B cell (primary cell): ENCODE results near the gene LRCH3. TPM values are rescaled to one million over a fixed set of nuclear protein-coding genes. Genes with fewer than 3 reads are reported as not detected.

ENCODE experiments used
- ATAC-seq: fragments of 200-7000 bp; cut with Tn5 transposase; one replicate; pipeline ENCODE4 v1.10.0; 2021; ENCODE audit warnings: low read depth, mild to moderate bottlenecking, moderate number of reproducible peaks, moderate library complexity
- CTCF ChIA-PET: fragments of 350-600 bp; sonication (Branson Sonifier 250); formaldehyde crosslinking; loops from one replicate; lab custom pipeline; 2021; ENCODE audit warnings: antibody characterized with exemption, inconsistent platforms; lab: Charles Lee
- POLR2A ChIA-PET: fragments of 350-600 bp; sonication (Branson Sonifier 250); formaldehyde crosslinking; loops from one replicate; lab custom pipeline; 2021; ENCODE audit warnings: antibody characterized with exemption; lab: Charles Lee
- DNase-seq: peaks from one replicate; pipeline ENCODE4 v3.0.0; 2013
- H2AFZ ChIP-seq: 2 replicates; pipeline ENCODE4 v1.6.1; 2012; ENCODE audit warnings: mild to moderate bottlenecking, low read depth, low read length; ENCODE audit not compliant: insufficient read depth, poor library complexity, severe bottlenecking
- H3K27ac ChIP-seq, 2 donors: 1 replicate in 1 of 2; 2 replicates in 1 of 2; pipeline ENCODE4 v1.5.1; 2012 to 2013; ENCODE audit warnings: low read length in 2 of 2, mild to moderate bottlenecking in 2 of 2, moderate library complexity in 1 of 2
- H3K27me3 ChIP-seq, 4 experiments: fragments of 200-600 bp in 1 of 4; sonication (generic) in 1 of 4; replicated peaks in 1 of 4; 1 replicate in 2 of 4; 2 replicates in 2 of 4; pipeline versions ENCODE4 v1.6.1 to v1.7.0; 2013 to 2016; ENCODE audit warnings: low read length in 3 of 4, mild to moderate bottlenecking in 2 of 4, mixed read lengths in 1 of 4, moderate library complexity in 1 of 4; ENCODE audit not compliant: insufficient read depth in 4 of 4, control insufficient read depth in 3 of 4; ENCODE audit errors: control extremely low read depth in 1 of 4
- H3K36me3 ChIP-seq, 2 experiments: replicated peaks in 1 of 2; 1 replicate in 1 of 2; 2 replicates in 1 of 2; pipeline versions ENCODE4 v1.6.1 to v1.7.1; 2013; ENCODE audit warnings: low read length in 1 of 2; ENCODE audit not compliant: insufficient read depth in 2 of 2, control insufficient read depth in 1 of 2; ENCODE audit errors: control extremely low read depth in 1 of 2, extremely low read depth in 1 of 2
- H3K4me1 ChIP-seq, 2 donors: fragments of 200-600 bp in 1 of 2; sonication (generic) in 1 of 2; 1 replicate in 1 of 2; 2 replicates in 1 of 2; pipeline versions ENCODE4 v1.5.1 to v1.6.1; 2013 to 2017; ENCODE audit warnings: low read length in 2 of 2; ENCODE audit not compliant: control insufficient read depth in 2 of 2, insufficient read depth in 2 of 2
- H3K4me2 ChIP-seq: replicated peaks from 2 replicates; pipeline ENCODE3; 2012; ENCODE audit warnings: mild to moderate bottlenecking, low read depth, low read length; ENCODE audit not compliant: poor library complexity, severe bottlenecking
- H3K4me3 ChIP-seq, 5 experiments: fragments of 200-600 bp in 1 of 5; sonication (generic) in 1 of 5; 1 replicate in 3 of 5; 2 replicates in 2 of 5; pipeline versions ENCODE4 v1.5.1 to v1.7.0; 2011 to 2016; ENCODE audit warnings: low read length in 4 of 5, mild to moderate bottlenecking in 4 of 5, low read depth in 2 of 5, control low read depth in 1 of 5, moderate library complexity in 1 of 5; ENCODE audit not compliant: insufficient read depth in 1 of 5; ENCODE audit errors: control extremely low read depth in 1 of 5, extremely low read depth in 1 of 5
- H3K79me2 ChIP-seq: fragments of 200-600 bp; sonication (generic); one replicate; pipeline ENCODE4 v1.6.0; 2016; ENCODE audit warnings: low read length; ENCODE audit not compliant: control insufficient read depth, insufficient read depth
- H3K9ac ChIP-seq: fragments of 200-600 bp; sonication (generic); 2 replicates; pipeline ENCODE4 v1.6.1; 2017; ENCODE audit warnings: mild to moderate bottlenecking, low read length, moderate library complexity
- H3K9me3 ChIP-seq, 3 donors: one replicate each; pipeline versions ENCODE4 v1.6.1 to v1.7.1; 2013; ENCODE audit warnings: low read length in 2 of 3; ENCODE audit not compliant: control insufficient read depth in 2 of 3, insufficient read depth in 1 of 3; ENCODE audit errors: control extremely low read depth in 1 of 3
- H4K20me1 ChIP-seq: 2 replicates; pipeline ENCODE4 v1.6.0; 2012; ENCODE audit warnings: mild to moderate bottlenecking, low read length; ENCODE audit not compliant: insufficient read depth, control insufficient read depth, poor library complexity, severe bottlenecking
- H3K27ac Mint-ChIP-seq: one replicate; pipeline ENCODE4 v1.8.0; 2021; ENCODE audit warnings: mixed read lengths
- H3K27me3 Mint-ChIP-seq: one replicate; pipeline ENCODE4 v1.8.0; 2021; ENCODE audit warnings: mixed read lengths
- H3K4me1 Mint-ChIP-seq: one replicate; pipeline ENCODE4 v1.8.0; 2021; ENCODE audit warnings: mixed read lengths
- H3K4me3 Mint-ChIP-seq: one replicate; pipeline ENCODE4 v1.8.0; 2021; ENCODE audit warnings: mixed read lengths
- H3K9me3 Mint-ChIP-seq: one replicate; pipeline ENCODE4 v1.8.0; 2022; ENCODE audit warnings: mixed read lengths; ENCODE audit not compliant: insufficient read depth
- EZH2 ChIP-seq: IDR thresholded peaks from 2 replicates; pipeline ENCODE4 v1.6.1; 2012; ENCODE audit warnings: borderline replicate concordance, low read depth, mild to moderate bottlenecking, moderate library complexity, low read length; ENCODE audit not compliant: insufficient read depth, poor library complexity, severe bottlenecking
- WGBS: methylation state at CpG from one replicate; pipeline ENCODE4 v1.1.5; 2013; ENCODE audit warnings: missing lambda C conversion rate; ENCODE audit not compliant: insufficient coverage; 5-methylcytosine and 5-hydroxymethylcytosine counted together
- intact Hi-C: fragments of 100-400 bp; cut with micrococcal nuclease; formaldehyde crosslinking; loops from one replicate; pipeline ENCODE4 v1.10.0; 2022
- polyA plus RNA-seq: library from polyadenylated mRNA; depleted of rRNA; stranded (reverse); fragments of >200 nt; gene quantifications from 2 replicates; pipeline ENCODE4 v1.2.3, GENCODE V29; 2012
- total RNA-seq, 2 donors: library from RNA; stranded (reverse); fragments of 120-200 nt in 1 of 2; gene quantifications; 1 replicate in 1 of 2; 2 replicates in 1 of 2; pipeline versions ENCODE4 v1.2.3 to v1.2.4, GENCODE V29; 2013 to 2022
- TF ChIP-seq, protein P1 (sequence below): fragments of 200-600 bp; IDR thresholded peaks from one replicate; pipeline ENCODE4 v1.8.0; 2022; ENCODE audit warnings: antibody characterized with exemption, mild to moderate bottlenecking

The LRCH3 gene
- total and polyA plus RNA-seq, 2 donors (not counting 1 experiment from before 2014, with no cell fraction given) = 30.1 to 136 TPM

DNA sequence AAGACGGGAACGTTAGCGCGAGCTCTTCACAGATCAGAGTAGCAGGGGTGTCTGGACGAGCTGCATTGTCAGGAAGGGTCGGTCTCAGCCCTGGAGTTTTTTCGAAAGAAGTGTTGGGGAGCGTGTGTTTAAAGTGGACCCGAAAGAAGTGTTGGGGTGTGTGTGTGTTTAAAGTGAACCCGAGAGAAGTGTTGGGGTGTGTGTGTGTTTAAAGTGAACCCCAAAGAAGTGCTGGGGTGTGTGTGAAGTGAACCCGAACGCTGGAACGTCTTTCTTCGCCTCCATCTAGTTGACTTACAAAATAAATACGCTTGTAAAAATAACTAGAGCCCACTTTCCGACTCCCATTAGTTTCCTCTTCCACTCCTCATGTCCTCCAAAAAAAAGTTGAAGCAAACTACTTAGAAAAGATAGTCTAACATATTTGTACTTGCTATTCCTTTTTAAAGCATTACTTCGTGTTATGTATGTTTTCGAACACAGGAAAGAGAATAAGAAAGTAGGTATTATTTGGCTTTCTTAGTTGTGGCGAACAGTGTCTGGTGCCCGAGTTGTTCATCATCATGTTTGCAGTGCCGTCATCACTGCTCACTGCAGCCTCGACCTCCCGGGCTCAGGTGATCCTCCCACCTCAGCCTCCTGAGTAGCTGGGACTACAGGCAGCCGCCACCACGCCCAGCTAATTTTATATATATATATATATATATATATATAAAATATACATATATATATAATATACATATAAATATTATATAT, 1.0 kb downstream of the LRCH3 start:
- H3K27ac Mint-ChIP-seq = peak overlapping the region; percentile 96
- peak; percentile 75 for DNase-seq
- Histone ChIP-seq H3K27me3 (no peaks in the 10 kb centered on the region), H3K4me1 (peaks cover 33 to 36% of the 10 kb centered on the region in 2 donors), H3K9ac (peak overlapping the region; percentile 90), H2AFZ (peak overlapping the region; percentile 83), H3K4me3 (peak overlapping the region; percentile 73 to 98 (median 95)), H3K36me3 (no peaks in the 10 kb centered on the region), H3K4me2 (peak overlapping the region; percentile 72), H3K79me2 (peaks cover 79% of the 10 kb centered on the region), H3K9me3 (no peaks in the 10 kb centered on the region), H4K20me1 (no peaks in the 10 kb centered on the region), H3K27ac (peak overlapping the region; percentile 96 to 99)
- peak overlapping the region; percentile 96 for H3K4me3 Mint-ChIP-seq
- peaks cover 59% of the 10 kb centered on the region for H3K4me1 Mint-ChIP-seq
- intact Hi-C loops = loop anchor here (1.0 to 5.0 kb wide), 7 partner anchors 10 to 155 kb away; no protein-coding TSS in a partner anchor
- WGBS = 0% methylated on average over 9 of the region's 25 CpGs
- H3K27me3 Mint-ChIP-seq = no peaks in the 10 kb centered on the region
- ATAC-seq = peak; percentile 35
- TF ChIP-seq, protein P1, sequence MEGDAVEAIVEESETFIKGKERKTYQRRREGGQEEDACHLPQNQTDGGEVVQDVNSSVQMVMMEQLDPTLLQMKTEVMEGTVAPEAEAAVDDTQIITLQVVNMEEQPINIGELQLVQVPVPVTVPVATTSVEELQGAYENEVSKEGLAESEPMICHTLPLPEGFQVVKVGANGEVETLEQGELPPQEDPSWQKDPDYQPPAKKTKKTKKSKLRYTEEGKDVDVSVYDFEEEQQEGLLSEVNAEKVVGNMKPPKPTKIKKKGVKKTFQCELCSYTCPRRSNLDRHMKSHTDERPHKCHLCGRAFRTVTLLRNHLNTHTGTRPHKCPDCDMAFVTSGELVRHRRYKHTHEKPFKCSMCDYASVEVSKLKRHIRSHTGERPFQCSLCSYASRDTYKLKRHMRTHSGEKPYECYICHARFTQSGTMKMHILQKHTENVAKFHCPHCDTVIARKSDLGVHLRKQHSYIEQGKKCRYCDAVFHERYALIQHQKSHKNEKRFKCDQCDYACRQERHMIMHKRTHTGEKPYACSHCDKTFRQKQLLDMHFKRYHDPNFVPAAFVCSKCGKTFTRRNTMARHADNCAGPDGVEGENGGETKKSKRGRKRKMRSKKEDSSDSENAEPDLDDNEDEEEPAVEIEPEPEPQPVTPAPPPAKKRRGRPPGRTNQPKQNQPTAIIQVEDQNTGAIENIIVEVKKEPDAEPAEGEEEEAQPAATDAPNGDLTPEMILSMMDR = no peak
- TF ChIP-seq EZH2 = no peak
- CTCF ChIA-PET = interaction anchor here (1.0 to 2.1 kb wide), 9 partner anchors 7 to 193 kb away, joined by 3 to 13 read pairs (median 6); partner anchors contain the start of gene FYTTD1
- POLR2A ChIA-PET = interaction anchor here (0.6 to 1.7 kb wide), 5 partner anchors 10 to 81 kb away, joined by 3 to 9 read pairs (median 4); no protein-coding TSS in a partner anchor
- H3K9me3 Mint-ChIP-seq = no peaks in the 10 kb centered on the region
